ENCODE measurements around the gene KCNJ9.

Gene KCNJ9

DNA sequence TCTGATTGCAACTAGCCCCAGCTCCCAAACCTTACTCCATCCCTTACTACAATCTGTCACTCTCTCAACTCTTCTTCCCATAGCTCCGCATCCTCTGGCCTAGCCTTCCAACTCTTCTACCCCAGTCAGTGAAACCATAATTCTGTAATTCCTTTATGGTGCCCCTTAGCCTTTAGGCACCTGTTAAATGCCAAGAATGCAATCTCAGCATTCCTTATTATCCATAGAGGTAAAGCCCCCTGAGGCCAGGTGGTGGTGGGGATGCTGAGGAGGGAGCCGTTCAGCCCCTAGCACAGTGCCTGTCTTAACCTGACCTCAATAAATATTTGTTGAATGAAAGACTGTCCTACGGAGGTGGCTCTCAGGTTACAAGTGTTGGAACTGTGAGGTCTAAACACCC, 48.2 kb downstream of the KCNJ9 start:
- no peaks in the 10 kb centered on the region for H3K9me3 Mint-ChIP-seq
- H3K36me3 Mint-ChIP-seq (ENCODE audit: insufficient read depth), result peaks cover 1% of the 10 kb centered on the region
- ATAC-seq (replicated peaks; ENCODE audit: extremely low read depth, poor library complexity, severe bottlenecking), result no peak
- H3K4me1 Mint-ChIP-seq, result no peaks in the 10 kb centered on the region
- peaks cover 55% of the 10 kb centered on the region for H3K27me3 Mint-ChIP-seq
- no peak overlapping the region for H3K27ac Mint-ChIP-seq (ENCODE audit: low read depth)
- DNase-seq (ENCODE audit: low spot score in 2 of 2), result no peak
- no peak overlapping the region for H3K4me3 Mint-ChIP-seq

DNA sequence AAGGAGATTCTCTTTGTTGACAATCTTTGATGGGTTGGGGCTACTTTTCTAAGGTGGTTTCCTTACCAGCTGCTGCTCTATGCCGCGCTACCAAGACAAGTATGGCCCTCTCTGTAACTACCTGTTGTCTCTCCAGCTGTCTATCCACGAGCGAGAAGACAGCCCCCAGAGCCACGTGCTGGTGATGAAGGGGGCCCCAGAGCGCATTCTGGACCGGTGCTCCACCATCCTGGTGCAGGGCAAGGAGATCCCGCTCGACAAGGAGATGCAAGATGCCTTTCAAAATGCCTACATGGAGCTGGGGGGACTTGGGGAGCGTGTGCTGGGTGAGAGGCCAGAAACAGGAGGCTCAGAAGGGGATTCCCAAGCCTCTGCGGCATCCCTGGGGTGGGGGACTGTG, 48.6 kb downstream of the KCNJ9 start:
- H3K9me3 Mint-ChIP-seq, result no peaks in the 10 kb centered on the region
- no peak overlapping the region for H3K27ac Mint-ChIP-seq (ENCODE audit: low read depth)
- DNase-seq (ENCODE audit: low spot score in 2 of 2), result no peak
- H3K4me1 Mint-ChIP-seq, result no peaks in the 10 kb centered on the region
- no peaks in the 10 kb centered on the region for H3K36me3 Mint-ChIP-seq (ENCODE audit: insufficient read depth)
- H3K27me3 Mint-ChIP-seq, result peaks cover 59% of the 10 kb centered on the region
- H3K4me3 Mint-ChIP-seq, result no peak overlapping the region
- ATAC-seq (replicated peaks; ENCODE audit: extremely low read depth, poor library complexity, severe bottlenecking), result no peak

DNA sequence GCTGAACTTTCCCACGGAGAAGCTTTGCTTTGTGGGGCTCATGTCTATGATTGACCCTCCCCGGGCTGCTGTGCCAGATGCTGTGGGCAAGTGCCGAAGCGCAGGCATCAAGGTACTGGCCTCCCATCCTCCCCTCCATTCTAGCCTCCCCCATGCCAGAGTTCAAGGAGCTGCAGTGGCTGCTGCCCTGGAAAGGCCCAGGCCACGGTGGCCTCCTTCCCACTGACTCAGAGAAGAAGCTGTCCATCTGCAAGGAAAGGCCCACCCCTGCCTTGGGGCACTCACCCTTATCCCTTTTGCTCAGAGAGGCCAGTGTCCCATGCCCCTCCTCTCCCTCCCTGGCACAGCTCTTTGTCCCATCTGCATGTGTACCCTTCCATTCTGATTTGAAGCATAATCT, 49.1 kb downstream of the KCNJ9 start:
- ATAC-seq (replicated peaks; ENCODE audit: extremely low read depth, poor library complexity, severe bottlenecking) (no peak), DNase-seq (ENCODE audit: low spot score in 2 of 2) (no peak)
- Mint-ChIP-seq H3K4me3 (no peak overlapping the region), H3K27me3 (peaks cover 65% of the 10 kb centered on the region), H3K9me3 (no peaks in the 10 kb centered on the region), H3K27ac (ENCODE audit: low read depth) (no peak overlapping the region), H3K36me3 (ENCODE audit: insufficient read depth) (no peaks in the 10 kb centered on the region), H3K4me1 (no peaks in the 10 kb centered on the region)

DNA sequence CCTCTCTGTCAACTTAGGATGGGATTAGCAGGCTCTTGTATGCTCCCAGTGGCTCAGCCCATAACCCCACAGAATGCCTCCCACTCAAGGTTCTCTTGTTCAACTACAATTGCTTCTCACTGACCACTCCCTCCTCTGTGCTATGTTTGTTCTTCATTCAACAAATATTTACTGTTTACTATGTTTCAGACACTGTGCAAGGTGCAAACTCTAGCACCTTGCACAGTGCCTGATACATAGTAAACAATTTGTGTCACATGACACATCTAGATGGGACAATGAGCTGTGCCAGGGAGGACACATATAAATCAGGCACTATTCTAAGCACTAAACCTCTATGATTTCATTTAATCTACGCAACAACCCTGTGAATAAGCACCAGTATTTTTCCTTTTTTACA, 49.6 kb downstream of the KCNJ9 start:
- H3K4me1 Mint-ChIP-seq, result no peaks in the 10 kb centered on the region
- no peaks in the 10 kb centered on the region for H3K36me3 Mint-ChIP-seq (ENCODE audit: insufficient read depth)

GRCh38 chr1:160131803-160132565, 50.6 kb downstream of the KCNJ9 start:
- DNase-seq (ENCODE audit: low spot score in 2 of 2) (no peak), ATAC-seq (replicated peaks; ENCODE audit: extremely low read depth, poor library complexity, severe bottlenecking) (no peak)
- Mint-ChIP-seq H3K27me3 (peaks cover 67% of the 10 kb centered on the region), H3K4me1 (no peaks in the 10 kb centered on the region), H3K36me3 (ENCODE audit: insufficient read depth) (no peaks in the 10 kb centered on the region), H3K9me3 (no peaks in the 10 kb centered on the region), H3K27ac (ENCODE audit: low read depth) (no peak overlapping the region), H3K4me3 (no peak overlapping the region)

More for the DNA sequence above, 49.6 kb downstream of the KCNJ9 start:
- Mint-ChIP-seq H3K27ac (ENCODE audit: low read depth) (no peak overlapping the region), H3K27me3 (peaks cover 67% of the 10 kb centered on the region), H3K9me3 (no peaks in the 10 kb centered on the region), H3K4me3 (no peak overlapping the region)
- ATAC-seq (replicated peaks; ENCODE audit: extremely low read depth, poor library complexity, severe bottlenecking) (no peak), DNase-seq (ENCODE audit: low spot score in 2 of 2) (no peak)

GRCh38 chr1:160133990-160134770, 52.8 kb downstream of the KCNJ9 start:
- H3K4me1 Mint-ChIP-seq, result no peaks in the 10 kb centered on the region
- H3K27ac Mint-ChIP-seq (ENCODE audit: low read depth), result no peak overlapping the region
- no peaks in the 10 kb centered on the region for H3K36me3 Mint-ChIP-seq (ENCODE audit: insufficient read depth)
- H3K9me3 Mint-ChIP-seq, result no peaks in the 10 kb centered on the region
- peaks cover 55% of the 10 kb centered on the region for H3K27me3 Mint-ChIP-seq
- ATAC-seq (replicated peaks; ENCODE audit: extremely low read depth, poor library complexity, severe bottlenecking) (no peak), DNase-seq (ENCODE audit: low spot score in 2 of 2) (no peak)
- H3K4me3 Mint-ChIP-seq, result no peak overlapping the region

DNA sequence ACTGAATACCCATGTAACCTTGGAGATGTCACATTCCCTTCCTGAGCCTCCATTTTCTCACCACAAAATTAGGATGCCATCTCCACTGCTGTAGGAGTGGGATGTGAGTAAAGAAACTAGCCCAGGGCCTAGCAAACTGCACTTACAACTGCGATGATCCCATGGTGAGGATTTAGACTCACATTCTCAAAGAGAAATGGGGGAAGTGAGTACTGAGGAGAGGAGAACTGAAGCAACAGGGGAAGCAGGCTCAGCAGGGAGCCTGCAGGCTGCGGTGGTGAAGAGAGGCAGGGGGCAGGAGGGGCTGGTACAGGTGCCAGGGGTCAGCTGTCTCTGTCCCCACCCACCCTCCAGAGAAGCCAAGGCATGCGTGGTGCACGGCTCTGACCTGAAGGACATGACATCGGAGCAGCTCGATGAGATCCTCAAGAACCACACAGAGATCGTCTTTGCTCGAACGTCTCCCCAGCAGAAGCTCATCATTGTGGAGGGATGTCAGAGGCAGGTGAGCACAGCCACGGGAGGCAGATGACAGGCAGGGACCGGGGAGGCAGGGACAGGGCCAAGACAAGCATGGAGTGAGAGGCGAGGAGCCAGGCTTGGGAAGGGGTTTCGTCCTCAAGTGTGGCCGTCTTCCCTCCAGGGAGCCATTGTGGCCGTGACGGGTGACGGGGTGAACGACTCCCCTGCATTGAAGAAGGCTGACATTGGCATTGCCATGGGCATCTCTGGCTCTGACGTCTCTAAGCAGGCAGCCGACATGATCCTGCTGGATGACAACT, 53.6 kb downstream of the KCNJ9 start:
- no peak for DNase-seq (ENCODE audit: low spot score in 2 of 2)
- no peak for ATAC-seq (replicated peaks; ENCODE audit: extremely low read depth, poor library complexity, severe bottlenecking)
- no peak overlapping the region for H3K27ac Mint-ChIP-seq (ENCODE audit: low read depth)
- H3K4me3 Mint-ChIP-seq, result no peak overlapping the region
- no peaks in the 10 kb centered on the region for H3K36me3 Mint-ChIP-seq (ENCODE audit: insufficient read depth)
- no peaks in the 10 kb centered on the region for H3K4me1 Mint-ChIP-seq
- peaks cover 55% of the 10 kb centered on the region for H3K27me3 Mint-ChIP-seq
- no peaks in the 10 kb centered on the region for H3K9me3 Mint-ChIP-seq

DNA sequence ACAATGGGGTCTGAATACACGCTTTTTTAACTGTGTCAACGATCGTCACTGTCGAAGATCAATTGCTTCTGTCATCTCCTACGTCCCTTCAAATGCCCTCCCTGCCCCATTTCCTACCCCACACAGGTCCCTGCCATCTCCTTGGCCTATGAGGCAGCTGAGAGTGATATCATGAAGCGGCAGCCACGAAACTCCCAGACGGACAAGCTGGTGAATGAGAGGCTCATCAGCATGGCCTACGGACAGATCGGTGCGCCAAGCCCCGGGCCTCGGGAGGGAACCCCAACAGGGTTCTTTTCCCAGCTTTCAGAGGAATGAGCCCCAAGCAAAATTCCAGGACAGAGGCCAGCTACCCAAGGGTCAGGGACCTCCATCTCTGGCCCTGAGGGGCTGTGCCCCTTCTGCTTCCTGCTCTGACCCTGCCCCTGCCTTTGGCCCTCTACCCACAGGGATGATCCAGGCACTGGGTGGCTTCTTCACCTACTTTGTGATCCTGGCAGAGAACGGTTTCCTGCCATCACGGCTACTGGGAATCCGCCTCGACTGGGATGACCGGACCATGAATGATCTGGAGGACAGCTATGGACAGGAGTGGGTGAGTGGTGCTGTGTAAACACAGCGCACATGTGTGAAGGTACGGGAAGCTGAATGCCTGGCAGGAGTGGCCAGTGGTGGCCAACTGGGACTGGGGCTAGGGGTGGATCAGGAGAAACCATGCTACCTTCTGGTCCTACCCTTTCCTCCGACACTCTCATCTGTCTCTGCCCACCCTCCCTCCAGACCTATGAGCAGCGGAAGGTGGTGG, 55.0 kb downstream of the KCNJ9 start:
- DNase-seq (ENCODE audit: low spot score in 2 of 2) (no peak), ATAC-seq (replicated peaks; ENCODE audit: extremely low read depth, poor library complexity, severe bottlenecking) (no peak)
- peaks cover 57% of the 10 kb centered on the region for H3K27me3 Mint-ChIP-seq
- no peaks in the 10 kb centered on the region for H3K36me3 Mint-ChIP-seq (ENCODE audit: insufficient read depth)
- H3K4me1 Mint-ChIP-seq, result no peaks in the 10 kb centered on the region
- no peaks in the 10 kb centered on the region for H3K9me3 Mint-ChIP-seq
- H3K27ac Mint-ChIP-seq (ENCODE audit: low read depth), result no peak overlapping the region
- H3K4me3 Mint-ChIP-seq, result no peak overlapping the region

- ATAC-seq (replicated peaks; ENCODE audit: extremely low read depth, poor library complexity, severe bottlenecking) (no peak), DNase-seq (ENCODE audit: low spot score in 2 of 2) (no peak)
- no peak overlapping the region for H3K4me3 Mint-ChIP-seq
- no peaks in the 10 kb centered on the region for H3K9me3 Mint-ChIP-seq
- H3K27ac Mint-ChIP-seq (ENCODE audit: low read depth), result no peak overlapping the region
- H3K4me1 Mint-ChIP-seq, result no peaks in the 10 kb centered on the region
- H3K27me3 Mint-ChIP-seq, result peaks cover 59% of the 10 kb centered on the region
- H3K36me3 Mint-ChIP-seq (ENCODE audit: insufficient read depth), result no peaks in the 10 kb centered on the region
These were observed 55.5 kb downstream of the KCNJ9 start for GRCh38 chr1:160136926-160137200.

GRCh38 chr1:160137216-160137862, 56.0 kb downstream of the KCNJ9 start:
- H3K27ac Mint-ChIP-seq (ENCODE audit: low read depth), result no peak overlapping the region
- ATAC-seq (replicated peaks; ENCODE audit: extremely low read depth, poor library complexity, severe bottlenecking), result no peak
- no peaks in the 10 kb centered on the region for H3K36me3 Mint-ChIP-seq (ENCODE audit: insufficient read depth)
- no peak overlapping the region for H3K4me3 Mint-ChIP-seq
- H3K27me3 Mint-ChIP-seq, result peaks cover 59% of the 10 kb centered on the region
- DNase-seq (ENCODE audit: low spot score in 2 of 2), result no peak
- no peaks in the 10 kb centered on the region for H3K9me3 Mint-ChIP-seq
- no peaks in the 10 kb centered on the region for H3K4me1 Mint-ChIP-seq

DNA sequence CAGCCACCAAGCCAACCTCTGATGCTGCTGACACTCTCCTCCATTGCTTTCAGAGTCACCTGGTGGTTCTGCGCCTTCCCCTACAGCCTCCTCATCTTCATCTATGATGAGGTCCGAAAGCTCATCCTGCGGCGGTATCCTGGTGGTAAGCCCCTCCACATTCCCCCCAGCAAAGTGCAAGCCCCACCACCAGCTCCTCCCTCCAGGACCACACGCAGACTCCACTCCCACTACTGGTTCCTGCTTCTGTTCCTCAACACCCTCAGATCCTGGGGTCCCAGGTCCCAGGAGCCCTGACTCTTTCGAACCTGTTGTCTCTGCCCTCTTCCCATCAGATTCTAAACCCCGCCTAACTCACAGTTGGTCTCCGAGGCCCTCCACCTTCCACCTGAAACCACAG, 58.5 kb downstream of the KCNJ9 start:
- Mint-ChIP-seq H3K9me3 (no peaks in the 10 kb centered on the region), H3K4me1 (no peaks in the 10 kb centered on the region), H3K4me3 (no peak overlapping the region), H3K27ac (ENCODE audit: low read depth) (peak overlapping the region; percentile 66), H3K36me3 (ENCODE audit: insufficient read depth) (no peaks in the 10 kb centered on the region), H3K27me3 (peaks cover 64% of the 10 kb centered on the region)
- no peak for DNase-seq (ENCODE audit: low spot score in 2 of 2)
- ATAC-seq (replicated peaks; ENCODE audit: extremely low read depth, poor library complexity, severe bottlenecking), result no peak
